Activated CD4-positive, alpha-beta T cell treated with anti-CD3 and anti-CD28 coated beads for 36 hours (primary cell): ENCODE results near the gene ZMYND11. TPM values are rescaled to one million over a fixed set of nuclear protein-coding genes. Genes with fewer than 3 reads are reported as not detected.
A peak's percentile ranks its signal among the peaks of the same experiment; 100 is the strongest.

Source experiments
- ATAC-seq: fragments of 200-7000 bp; cut with Tn5 transposase; one replicate; pipeline ENCODE4 v1.10.0; 2021; ENCODE audit warnings: mild to moderate bottlenecking, moderate library complexity
- CTCF ChIA-PET: fragments of 350-600 bp; sonication (Branson Sonifier 250); formaldehyde crosslinking; loops from one replicate; lab custom pipeline; 2021; ENCODE audit warnings: antibody characterized with exemption; lab: Charles Lee
- POLR2A ChIA-PET: fragments of 350-600 bp; sonication (Branson Sonifier 250); formaldehyde crosslinking; loops from one replicate; lab custom pipeline; 2021; ENCODE audit warnings: antibody characterized with exemption, inconsistent platforms; lab: Charles Lee
- DNase-seq: peaks from one replicate; pipeline ENCODE4 v3.0.0-alpha.2; 2020
- H3K27ac Mint-ChIP-seq: one replicate; pipeline ENCODE4 v1.8.0; 2021; ENCODE audit warnings: mixed read lengths
- H3K27me3 Mint-ChIP-seq: one replicate; pipeline ENCODE4 v1.8.0; 2021; ENCODE audit warnings: mixed read lengths
- H3K36me3 Mint-ChIP-seq: one replicate; pipeline ENCODE4 v1.8.0; 2021; ENCODE audit warnings: low read depth, mixed read lengths
- H3K4me1 Mint-ChIP-seq: one replicate; pipeline ENCODE4 v1.8.0; 2021; ENCODE audit warnings: mixed read lengths
- H3K4me3 Mint-ChIP-seq: one replicate; pipeline ENCODE4 v1.8.0; 2021; ENCODE audit warnings: mild to moderate bottlenecking, moderate library complexity, mixed read lengths
- H3K9me3 Mint-ChIP-seq: one replicate; pipeline ENCODE4 v1.8.0; 2021; ENCODE audit warnings: low read depth, mixed read lengths
- intact Hi-C, 2 experiments: fragments of 100-400 bp; cut with DNase I in 1 of 2; cut with micrococcal nuclease in 1 of 2; formaldehyde crosslinking; loops; one replicate each; pipeline versions ENCODE4 v1.14.2 to v1.15.1; 2022 to 2024; cut with DNase I, micrococcal nuclease
- total RNA-seq, 2 experiments: library from RNA; stranded (reverse); gene quantifications; one replicate each; pipeline ENCODE4 v1.2.3, GENCODE V29; 2021

ZMYND11 gene
- total RNA-seq, 2 experiments from 2014 or later = 13.2 to 16.9 TPM

DNA sequence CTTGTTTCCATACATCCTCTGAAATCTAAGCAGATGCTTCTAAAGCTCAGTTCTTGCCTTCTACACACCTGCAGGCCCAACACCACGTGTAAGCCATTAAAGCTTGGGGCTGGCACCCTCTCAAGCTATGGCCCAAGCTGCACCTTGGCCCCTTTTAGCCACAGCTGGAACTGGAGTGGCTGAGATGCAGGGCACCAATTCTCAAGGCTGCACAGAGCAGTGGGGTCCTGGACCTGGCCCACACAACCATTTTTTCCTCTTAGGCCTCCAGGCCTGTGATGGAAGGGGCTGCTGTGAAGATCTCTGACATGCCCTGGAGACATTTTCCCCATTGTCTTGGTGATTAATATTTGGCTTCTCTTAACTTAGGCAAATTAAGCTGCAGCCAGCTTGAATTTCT is 38.8 kb upstream of the ZMYND11 start:
- Mint-ChIP-seq H3K4me1 (no peaks in the 10 kb centered on the region), H3K36me3 (peaks cover 4% of the 10 kb centered on the region), H3K9me3 (peaks cover 25% of the 10 kb centered on the region), H3K27ac (no peak overlapping the region), H3K27me3 (no peaks in the 10 kb centered on the region), H3K4me3 (no peak overlapping the region)
- DNase-seq (no peak), ATAC-seq (no peak)
- ChIA-PET CTCF (no interaction called here), POLR2A (no interaction called here)
- intact Hi-C loops = no loop called here

DNA sequence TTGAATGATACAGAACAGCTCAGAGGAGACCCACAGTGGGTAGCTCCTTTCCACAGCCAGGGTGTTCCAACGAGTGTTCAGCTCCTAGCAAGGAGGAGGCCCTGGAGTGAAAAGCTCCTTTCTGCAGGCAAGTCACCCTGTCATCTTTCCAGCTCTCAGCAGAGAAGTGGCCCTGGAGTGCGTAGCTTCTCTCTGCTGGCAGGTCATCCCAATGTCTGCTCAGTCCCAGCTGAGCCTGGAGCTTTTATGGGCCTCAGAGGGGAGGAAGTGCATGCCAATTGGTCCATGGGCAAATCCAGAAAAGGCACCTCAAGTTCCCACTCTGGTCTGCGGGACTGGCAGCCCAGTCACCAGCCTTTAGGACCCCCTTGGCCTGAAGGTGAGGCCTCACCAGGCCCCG is 30.8 kb upstream of the ZMYND11 start:
- CTCF ChIA-PET = no interaction called here
- POLR2A ChIA-PET = interaction anchor here (0.7 kb wide), 1 partner anchor 16 kb away, joined by 4 read pairs; no protein-coding TSS in a partner anchor
- intact Hi-C loops = no loop called here
- ATAC-seq (no peak), DNase-seq (no peak)
- Mint-ChIP-seq H3K27ac (no peak overlapping the region), H3K27me3 (peaks cover 2% of the 10 kb centered on the region), H3K36me3 (no peaks in the 10 kb centered on the region), H3K4me3 (no peak overlapping the region), H3K4me1 (no peaks in the 10 kb centered on the region), H3K9me3 (no peaks in the 10 kb centered on the region)

- ATAC-seq = no peak
- no peak overlapping the region for H3K27ac Mint-ChIP-seq
- ChIA-PET POLR2A (no interaction called here), CTCF (no interaction called here)
- no peak for DNase-seq
- no peaks in the 10 kb centered on the region for H3K4me1 Mint-ChIP-seq
- H3K4me3 Mint-ChIP-seq = no peak overlapping the region
- H3K27me3 Mint-ChIP-seq = peaks cover 2% of the 10 kb centered on the region
- intact Hi-C loops = no loop called here
- H3K36me3 Mint-ChIP-seq = no peaks in the 10 kb centered on the region
- no peaks in the 10 kb centered on the region for H3K9me3 Mint-ChIP-seq
Measured at GRCh38 chr10:104862-105565, 30.2 kb upstream of the ZMYND11 start.

DNA sequence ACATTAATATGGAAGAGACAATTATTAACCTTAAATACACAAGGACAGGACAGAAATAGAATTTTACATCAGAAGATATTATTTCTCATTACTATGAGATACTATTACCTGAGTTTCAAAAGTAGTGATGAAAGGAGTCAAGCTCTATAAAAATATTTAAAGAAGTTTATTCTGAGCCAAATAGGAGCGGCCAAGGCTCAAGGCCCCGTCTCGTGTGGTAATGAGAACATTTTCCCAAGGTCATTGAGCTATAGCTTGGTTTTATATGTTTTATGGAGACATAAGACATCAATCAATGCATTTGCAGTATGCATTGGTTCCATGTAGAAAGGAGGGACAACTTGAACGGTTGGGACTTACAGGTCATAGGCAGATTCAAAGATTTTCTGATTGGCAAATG is 29.4 kb upstream of the ZMYND11 start:
- H3K4me1 Mint-ChIP-seq = no peaks in the 10 kb centered on the region
- no peak overlapping the region for H3K4me3 Mint-ChIP-seq
- H3K9me3 Mint-ChIP-seq = no peaks in the 10 kb centered on the region
- ChIA-PET CTCF (no interaction called here), POLR2A (no interaction called here)
- DNase-seq (no peak), ATAC-seq (no peak)
- H3K27ac Mint-ChIP-seq = no peak overlapping the region
- H3K36me3 Mint-ChIP-seq = no peaks in the 10 kb centered on the region
- H3K27me3 Mint-ChIP-seq = peaks cover 2% of the 10 kb centered on the region
- intact Hi-C loops = no loop called here

GRCh38 chr10:106740-107139 is 28.5 kb upstream of the ZMYND11 start:
- Mint-ChIP-seq H3K9me3 (no peaks in the 10 kb centered on the region), H3K27me3 (peaks cover 2% of the 10 kb centered on the region), H3K4me1 (no peaks in the 10 kb centered on the region), H3K36me3 (no peaks in the 10 kb centered on the region), H3K4me3 (no peak overlapping the region), H3K27ac (no peak overlapping the region)
- ATAC-seq (peak; percentile 30), DNase-seq (peak; percentile 28)
- intact Hi-C loops = no loop called here
- CTCF ChIA-PET = no interaction called here
- POLR2A ChIA-PET = no interaction called here

DNA sequence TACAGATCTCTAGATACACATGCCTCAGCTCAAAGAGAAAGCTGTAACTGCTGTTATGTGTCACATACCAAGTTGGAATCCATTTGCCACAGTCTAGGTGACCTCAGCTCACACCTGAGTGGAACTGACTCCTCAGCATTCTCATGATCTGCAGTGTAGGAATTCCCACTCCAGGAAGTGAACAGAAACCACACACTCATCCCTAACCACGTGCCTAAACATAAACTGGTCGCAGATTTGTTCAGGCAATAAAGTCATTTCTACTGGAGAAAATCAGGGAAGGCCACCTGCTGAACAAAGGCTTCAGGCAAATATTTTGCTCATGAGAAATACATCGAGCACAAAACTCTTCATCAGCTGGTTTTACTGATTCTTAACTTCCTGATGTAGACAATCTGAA is 23.0 kb upstream of the ZMYND11 start:
- ChIA-PET POLR2A (no interaction called here), CTCF (no interaction called here)
- Mint-ChIP-seq H3K27me3 (no peaks in the 10 kb centered on the region), H3K4me3 (no peak overlapping the region), H3K9me3 (peaks cover 3% of the 10 kb centered on the region), H3K27ac (no peak overlapping the region), H3K36me3 (no peaks in the 10 kb centered on the region), H3K4me1 (no peaks in the 10 kb centered on the region)
- DNase-seq (no peak), ATAC-seq (no peak)
- intact Hi-C loops = no loop called here

DNA sequence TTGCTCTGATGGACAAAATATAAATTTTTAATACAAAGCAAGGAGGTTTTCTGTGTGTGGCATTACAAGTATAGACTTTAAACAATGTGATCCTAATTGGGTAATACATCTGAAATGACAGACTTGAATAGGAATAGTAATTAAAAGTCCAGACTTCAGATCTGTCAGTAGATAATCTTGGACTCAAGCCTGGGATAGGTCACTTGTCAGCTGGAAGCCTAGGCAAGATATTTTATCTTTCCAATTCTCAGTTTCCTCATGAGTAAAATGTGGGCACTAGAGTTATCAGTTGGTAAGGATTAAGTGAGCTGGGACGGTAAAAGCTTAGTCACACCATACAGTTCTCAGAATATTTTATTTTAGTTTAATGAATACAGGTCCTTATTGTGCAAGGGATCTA is 10.4 kb upstream of the ZMYND11 start:
- Mint-ChIP-seq H3K27ac (no peak overlapping the region), H3K4me3 (no peak overlapping the region), H3K9me3 (peaks cover 7% of the 10 kb centered on the region), H3K36me3 (peaks cover 3% of the 10 kb centered on the region), H3K27me3 (peaks cover 18% of the 10 kb centered on the region), H3K4me1 (peaks cover 8% of the 10 kb centered on the region)
- ATAC-seq = no peak
- ChIA-PET POLR2A (no interaction called here), CTCF (no interaction called here)
- no peak for DNase-seq
- intact Hi-C loops = no loop called here

GRCh38 chr10:127612-128432 is 7.4 kb upstream of the ZMYND11 start:
- Mint-ChIP-seq H3K36me3 (peaks cover 1% of the 10 kb centered on the region), H3K4me3 (peak overlapping the region; percentile 65), H3K9me3 (peaks cover 2% of the 10 kb centered on the region), H3K4me1 (peaks cover 11% of the 10 kb centered on the region), H3K27ac (peak overlapping the region; percentile 56), H3K27me3 (peaks cover 3% of the 10 kb centered on the region)
- intact Hi-C loops = no loop called here
- peak; percentile 78 for ATAC-seq
- ChIA-PET POLR2A (no interaction called here), CTCF (interaction anchor here (0.6 kb wide), 1 partner anchor 105 kb away, joined by 3 read pairs; no protein-coding TSS in a partner anchor)
- peak; percentile 49 for DNase-seq

GRCh38 chr10:129810-130209 is 5.4 kb upstream of the ZMYND11 start:
- ChIA-PET POLR2A (interaction anchor here (0.6 kb wide), 1 partner anchor 8 kb away, joined by 10 read pairs; no protein-coding TSS in a partner anchor), CTCF (interaction anchor here (0.7 kb wide), 1 partner anchor 258 kb away, joined by 3 read pairs; no protein-coding TSS in a partner anchor)
- H3K36me3 Mint-ChIP-seq = no peaks in the 10 kb centered on the region
- intact Hi-C loops = no loop called here
- no peak overlapping the region for H3K4me3 Mint-ChIP-seq
- no peaks in the 10 kb centered on the region for H3K27me3 Mint-ChIP-seq
- no peaks in the 10 kb centered on the region for H3K9me3 Mint-ChIP-seq
- DNase-seq = no peak
- ATAC-seq = no peak
- H3K4me1 Mint-ChIP-seq = peaks cover 23% of the 10 kb centered on the region
- H3K27ac Mint-ChIP-seq = no peak overlapping the region

- CTCF ChIA-PET = interaction anchor here (1.3 kb wide), 1 partner anchor 10 kb away, joined by 6 read pairs; no protein-coding TSS in a partner anchor
- peaks cover 29% of the 10 kb centered on the region for H3K4me1 Mint-ChIP-seq
- DNase-seq (no peak), ATAC-seq (no peak)
- peak overlapping the region; percentile 90 for H3K27ac Mint-ChIP-seq
- POLR2A ChIA-PET = no interaction called here
- peak overlapping the region; percentile 84 for H3K4me3 Mint-ChIP-seq
- H3K36me3 Mint-ChIP-seq = peaks cover 3% of the 10 kb centered on the region
- no peaks in the 10 kb centered on the region for H3K9me3 Mint-ChIP-seq
- intact Hi-C loops = no loop called here
- no peaks in the 10 kb centered on the region for H3K27me3 Mint-ChIP-seq
Measured at GRCh38 chr10:132946-133898, 2.0 kb upstream of the ZMYND11 start.
